ENCODE data around the gene TMEM200C.

- TF ChIP-seq, protein P1, sequence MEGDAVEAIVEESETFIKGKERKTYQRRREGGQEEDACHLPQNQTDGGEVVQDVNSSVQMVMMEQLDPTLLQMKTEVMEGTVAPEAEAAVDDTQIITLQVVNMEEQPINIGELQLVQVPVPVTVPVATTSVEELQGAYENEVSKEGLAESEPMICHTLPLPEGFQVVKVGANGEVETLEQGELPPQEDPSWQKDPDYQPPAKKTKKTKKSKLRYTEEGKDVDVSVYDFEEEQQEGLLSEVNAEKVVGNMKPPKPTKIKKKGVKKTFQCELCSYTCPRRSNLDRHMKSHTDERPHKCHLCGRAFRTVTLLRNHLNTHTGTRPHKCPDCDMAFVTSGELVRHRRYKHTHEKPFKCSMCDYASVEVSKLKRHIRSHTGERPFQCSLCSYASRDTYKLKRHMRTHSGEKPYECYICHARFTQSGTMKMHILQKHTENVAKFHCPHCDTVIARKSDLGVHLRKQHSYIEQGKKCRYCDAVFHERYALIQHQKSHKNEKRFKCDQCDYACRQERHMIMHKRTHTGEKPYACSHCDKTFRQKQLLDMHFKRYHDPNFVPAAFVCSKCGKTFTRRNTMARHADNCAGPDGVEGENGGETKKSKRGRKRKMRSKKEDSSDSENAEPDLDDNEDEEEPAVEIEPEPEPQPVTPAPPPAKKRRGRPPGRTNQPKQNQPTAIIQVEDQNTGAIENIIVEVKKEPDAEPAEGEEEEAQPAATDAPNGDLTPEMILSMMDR (IDR thresholded peaks at IDR 0.05; ENCODE audit: poor library complexity) = no peak
- TF ChIP-seq EZH2 (IDR thresholded peaks at IDR 0.05; ENCODE audit: borderline replicate concordance) = peak; percentile 31
Measured at GRCh38 chr18:5895876-5896740, 786 bp upstream of the TMEM200C start.

Measured in hepatocyte (in vitro differentiated cells).